GM23248 (cell line): Measurements from ENCODE around the gene EEF1AKMT2.

Experiments
- EZH2 ChIP-seq: fragments of 200-600 bp; sonication (generic); IDR thresholded peaks from 2 replicates; pipeline ENCODE4 v1.6.1; 2018; ENCODE audit warnings: antibody characterized with exemption, mild to moderate bottlenecking; ENCODE audit not compliant: insufficient read depth, poor library complexity, severe bottlenecking
- EZH2phosphoT487 ChIP-seq: fragments of 200-600 bp; sonication (generic); IDR thresholded peaks from 2 replicates; pipeline ENCODE4 v1.6.1; 2018; ENCODE audit warnings: antibody characterized with exemption, moderate library complexity, mild to moderate bottlenecking, low read depth; ENCODE audit not compliant: insufficient read depth

DNA sequence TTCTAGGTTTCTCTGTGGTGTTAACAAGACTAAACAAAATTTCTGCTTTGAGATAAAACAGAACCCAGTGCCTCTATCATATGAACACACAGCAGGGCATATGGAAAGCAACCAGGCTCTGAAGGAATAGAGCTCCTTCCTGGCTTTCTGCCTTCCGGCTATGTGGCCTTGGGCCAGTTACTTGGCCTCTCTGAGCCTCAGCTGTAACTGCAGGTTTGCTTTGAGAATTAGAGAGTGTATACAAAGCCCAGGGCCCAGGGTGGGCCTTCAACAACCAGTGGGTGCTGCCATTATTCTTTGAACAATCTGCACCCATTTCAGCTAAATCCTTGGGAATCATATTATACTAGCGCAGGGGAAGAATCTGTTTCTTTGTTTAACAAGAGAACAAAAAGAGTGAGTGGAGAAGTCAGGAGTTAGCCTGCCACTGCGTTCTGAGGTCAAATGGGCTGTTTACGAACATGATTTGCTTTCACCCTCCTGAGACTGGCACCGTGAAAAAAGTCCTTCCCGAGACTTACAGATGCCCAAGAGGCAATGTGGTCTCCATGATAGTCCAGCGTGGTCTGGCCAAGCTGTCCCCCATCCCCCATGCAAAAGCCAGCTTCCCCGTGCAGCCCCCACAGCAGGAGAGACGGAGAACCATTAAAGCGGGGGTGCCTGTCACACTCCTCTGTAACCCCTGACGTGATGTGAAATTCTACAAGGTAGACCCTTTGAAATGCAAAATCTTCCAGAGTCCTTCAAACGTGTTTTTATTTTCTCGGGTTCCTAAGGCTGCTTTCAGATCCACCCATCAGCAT, 52.4 kb downstream of the EEF1AKMT2 start:
- TF ChIP-seq EZH2 (no peak), EZH2phosphoT487 (no peak)
